HG02970 (cell line): Measurements from ENCODE around the gene COL23A1.

ENCODE experiments used
- ATAC-seq: cut with Tn5 transposase; IDR thresholded peaks from one replicate; pipeline ENCODE4 v1.9.1; 2021; ENCODE audit warnings: mild to moderate bottlenecking, moderate library complexity, moderate number of reproducible peaks; ENCODE audit not compliant: unreplicated experiment, low FRiP score

COL23A1 gene

GRCh38 chr5:178196986-178197385 lies 393.2 kb downstream of the COL23A1 start:
- no peak for ATAC-seq

GRCh38 chr5:178196281-178196812 lies 393.8 kb downstream of the COL23A1 start:
- no peak for ATAC-seq

- ATAC-seq = no peak
Observed at GRCh38 chr5:178194026-178194425, 396.2 kb downstream of the COL23A1 start.

- no peak for ATAC-seq
Observed at GRCh38 chr5:178193251-178193809, 396.9 kb downstream of the COL23A1 start.

- ATAC-seq = no peak
Observed at GRCh38 chr5:178192787-178193186, 397.4 kb downstream of the COL23A1 start.

- no peak for ATAC-seq
Observed at GRCh38 chr5:178192244-178192643, 397.9 kb downstream of the COL23A1 start.

GRCh38 chr5:178191661-178192060 lies 398.5 kb downstream of the COL23A1 start:
- ATAC-seq = no peak

- no peak for ATAC-seq
Observed at GRCh38 chr5:178189433-178189832, 400.8 kb downstream of the COL23A1 start.
